ENCODE data around the gene SYVN1.

The SYVN1 gene

GRCh38 chr11:65166893-65167292 lies 32.6 kb upstream of the SYVN1 start:
- no peak for ATAC-seq (ENCODE audit: insufficient read depth, low read depth)
- Histone ChIP-seq H3K27ac (ENCODE audit: low read length) (no peak overlapping the region), H3K9me3 (ENCODE audit: insufficient read depth, low read length, severe bottlenecking) (no peaks in the 10 kb centered on the region), H3K4me2 (ENCODE audit: insufficient read depth, low read length) (no peak overlapping the region), H3K36me3 (ENCODE audit: insufficient read depth, low read length) (no peaks in the 10 kb centered on the region), H3K27me3 (ENCODE audit: insufficient read depth, low read length, poor library complexity) (no peaks in the 10 kb centered on the region), H3K79me2 (ENCODE audit: insufficient read depth, low read length) (no peaks in the 10 kb centered on the region), H3K4me3 (ENCODE audit: low read depth in 1 of 2, low read length in 2 of 2) (no peak overlapping the region), H3K4me1 (ENCODE audit: insufficient read depth, low read length) (no peaks in the 10 kb centered on the region), H3K9ac (ENCODE audit: low read depth, low read length) (no peak overlapping the region), H4K20me1 (ENCODE audit: insufficient read depth, low read length) (no peaks in the 10 kb centered on the region), H2AFZ (ENCODE audit: low read depth, low read length) (no peak overlapping the region)
- TF ChIP-seq EZH2 (IDR thresholded peaks at IDR 0.05; ENCODE audit: borderline replicate concordance, low read depth, low read length, severe bottlenecking) (no peak), CTCF (IDR thresholded peaks at IDR 0.05; ENCODE audit: borderline replicate concordance, extremely low read depth, low read length, poor library complexity, severe bottlenecking) (no peak)
- no peak for DNase-seq

- Histone ChIP-seq H2AFZ (ENCODE audit: low read depth, low read length) (no peak overlapping the region), H3K9ac (ENCODE audit: low read depth, low read length) (no peak overlapping the region), H3K4me1 (ENCODE audit: insufficient read depth, low read length) (no peaks in the 10 kb centered on the region), H3K27ac (ENCODE audit: low read length) (no peak overlapping the region), H3K36me3 (ENCODE audit: insufficient read depth, low read length) (no peaks in the 10 kb centered on the region), H3K4me3 (ENCODE audit: low read depth in 1 of 2, low read length in 2 of 2) (no peak overlapping the region), H3K4me2 (ENCODE audit: insufficient read depth, low read length) (no peak overlapping the region), H3K9me3 (ENCODE audit: insufficient read depth, low read length, severe bottlenecking) (no peaks in the 10 kb centered on the region), H4K20me1 (ENCODE audit: insufficient read depth, low read length) (no peaks in the 10 kb centered on the region), H3K27me3 (ENCODE audit: insufficient read depth, low read length, poor library complexity) (no peaks in the 10 kb centered on the region), H3K79me2 (ENCODE audit: insufficient read depth, low read length) (no peaks in the 10 kb centered on the region)
- DNase-seq (no peak), ATAC-seq (ENCODE audit: insufficient read depth, low read depth) (no peak)
- TF ChIP-seq CTCF (IDR thresholded peaks at IDR 0.05; ENCODE audit: borderline replicate concordance, extremely low read depth, low read length, poor library complexity, severe bottlenecking) (no peak), EZH2 (IDR thresholded peaks at IDR 0.05; ENCODE audit: borderline replicate concordance, low read depth, low read length, severe bottlenecking) (no peak)
Observed at GRCh38 chr11:65165410-65166317, 31.3 kb upstream of the SYVN1 start.

GRCh38 chr11:65163684-65164083 lies 29.4 kb upstream of the SYVN1 start:
- Histone ChIP-seq H2AFZ (ENCODE audit: low read depth, low read length) (no peak overlapping the region), H3K27me3 (ENCODE audit: insufficient read depth, low read length, poor library complexity) (peaks cover 6% of the 10 kb centered on the region), H3K4me1 (ENCODE audit: insufficient read depth, low read length) (no peaks in the 10 kb centered on the region), H4K20me1 (ENCODE audit: insufficient read depth, low read length) (no peaks in the 10 kb centered on the region), H3K4me3 (ENCODE audit: low read depth in 1 of 2, low read length in 2 of 2) (no peak overlapping the region), H3K4me2 (ENCODE audit: insufficient read depth, low read length) (no peak overlapping the region), H3K79me2 (ENCODE audit: insufficient read depth, low read length) (no peaks in the 10 kb centered on the region), H3K9ac (ENCODE audit: low read depth, low read length) (no peak overlapping the region), H3K27ac (ENCODE audit: low read length) (no peak overlapping the region), H3K9me3 (ENCODE audit: insufficient read depth, low read length, severe bottlenecking) (no peaks in the 10 kb centered on the region), H3K36me3 (ENCODE audit: insufficient read depth, low read length) (no peaks in the 10 kb centered on the region)
- DNase-seq = no peak
- TF ChIP-seq EZH2 (IDR thresholded peaks at IDR 0.05; ENCODE audit: borderline replicate concordance, low read depth, low read length, severe bottlenecking) (no peak), CTCF (IDR thresholded peaks at IDR 0.05; ENCODE audit: borderline replicate concordance, extremely low read depth, low read length, poor library complexity, severe bottlenecking) (no peak)
- no peak for ATAC-seq (ENCODE audit: insufficient read depth, low read depth)
